HCT116 (cell line): Measurements from ENCODE around the gene AQP1. TPM values are rescaled to one million over a fixed set of nuclear protein-coding genes. Genes with fewer than 3 reads are reported as not detected.

ENCODE experiments used
- ATAC-seq: fragments of 200-7000 bp; cut with Tn5 transposase; 2 replicates; pipeline ENCODE4 v1.9.1; 2020; ENCODE audit warnings: mild to moderate bottlenecking, moderate library complexity
- BruUV-seq: library from RNA; stranded (reverse); fragments of 400-500 nt; replicated peaks from 2 replicates; lab custom pipeline; 2021; lab: Mats Ljungman, UMichigan
- CTCF ChIA-PET: fragments of 300-600 bp; sonication (Branson Sonifier 250); formaldehyde crosslinking; loops from one replicate; lab custom pipeline; 2021; ENCODE audit warnings: antibody characterized with exemption; lab: Charles Lee
- POLR2A ChIA-PET: fragments of 300-600, 350-600 bp; sonication (Branson Sonifier 250); formaldehyde crosslinking; loops from one replicate; lab custom pipeline; 2021; ENCODE audit warnings: antibody characterized with exemption; lab: Charles Lee
- RAD21 ChIA-PET, 2 experiments: fragments of 300-600 bp; sonication (Branson Sonifier 250); formaldehyde crosslinking; loops; one replicate each; lab custom pipeline; 2023; ENCODE audit warnings: low total read pairs in 2 of 2; ENCODE audit not compliant: uncharacterized antibody in 2 of 2, unreplicated experiment in 2 of 2, low non-redundant PET in 1 of 2; lab: Charles Lee
- DNase-seq: peaks from one replicate; pipeline ENCODE4 v3.0.0-alpha.2; 2010; ENCODE audit warnings: low read depth, low spot score
- H2AFZ ChIP-seq: fragments of 200-600 bp; shearing (Covaris generic), sonication (generic); 2 replicates; pipeline ENCODE4 v1.6.1; 2017; ENCODE audit warnings: low read depth, mixed run types, mixed read lengths, antibody characterized with exemption, low read length; ENCODE audit not compliant: poor library complexity, severe bottlenecking
- H3K27ac ChIP-seq: 2 replicates; pipeline ENCODE4 v1.5.1; 2012; ENCODE audit warnings: low read depth, low read length
- H3K27me3 ChIP-seq: fragments of 200-600 bp; sonication (generic); 2 replicates; pipeline ENCODE4 v1.6.1; 2016; ENCODE audit warnings: mixed run types, low read length, mixed read lengths; ENCODE audit not compliant: insufficient read depth
- H3K36me3 ChIP-seq, 2 experiments: fragments of 200-500 bp in 1 of 2; fragments of 200-600 bp in 1 of 2; sonication (Bioruptor generic) in 1 of 2; sonication (generic) in 1 of 2; 2 replicates each; pipeline versions ENCODE4 v1.5.1 to v1.6.1; 2014 to 2016; ENCODE audit warnings: low read length in 2 of 2, inconsistent platforms in 1 of 2, mixed read lengths in 1 of 2, mixed run types in 1 of 2; ENCODE audit not compliant: insufficient read depth in 2 of 2, control insufficient read depth in 1 of 2
- H3K4me1 ChIP-seq, 2 experiments: fragments of 200-600 bp in 1 of 2; sonication (generic) in 1 of 2; 2 replicates each; pipeline versions ENCODE4 v1.5.1 to v1.6.1; 2012 to 2017; ENCODE audit warnings: low read length in 2 of 2, inconsistent platforms in 1 of 2, mild to moderate bottlenecking in 1 of 2, mixed read lengths in 1 of 2, mixed run types in 1 of 2, moderate library complexity in 1 of 2; ENCODE audit not compliant: insufficient read depth in 2 of 2, control insufficient read depth in 1 of 2
- H3K4me2 ChIP-seq: fragments of 200-600 bp; sonication (generic); 2 replicates; pipeline ENCODE4 v1.6.1; 2017; ENCODE audit warnings: mixed run types, low read length, mixed read lengths
- H3K4me3 ChIP-seq, 2 experiments: fragments of 200-600 bp in 1 of 2; sonication (generic) in 1 of 2; replicated peaks in 1 of 2; 2 replicates each; pipeline ENCODE4 v1.5.1; 2011 to 2016; ENCODE audit warnings: low read length in 2 of 2, control low read depth in 1 of 2, low read depth in 1 of 2, mild to moderate bottlenecking in 1 of 2, mixed read lengths in 1 of 2, mixed run types in 1 of 2
- H3K79me2 ChIP-seq: fragments of 200-600 bp; sonication (generic); 2 replicates; pipeline ENCODE4 v1.6.1; 2017; ENCODE audit warnings: mild to moderate bottlenecking, mixed run types, low read length, moderate library complexity, mixed read lengths; ENCODE audit not compliant: insufficient read depth
- H3K9ac ChIP-seq: fragments of 200-600 bp; sonication (generic); 2 replicates; pipeline ENCODE4 v1.6.1; 2016; ENCODE audit warnings: low read length, mixed read lengths
- H3K9me2 ChIP-seq: fragments of 200-600 bp; sonication (generic), shearing (Covaris generic); 2 replicates; pipeline ENCODE4 v1.6.1; 2017; ENCODE audit warnings: mixed run types, mild to moderate bottlenecking, moderate library complexity; ENCODE audit not compliant: insufficient read depth
- H3K9me3 ChIP-seq, 2 experiments: fragments of 200-500 bp in 1 of 2; fragments of 200-600 bp in 1 of 2; sonication (Bioruptor generic) in 1 of 2; sonication (generic) in 1 of 2; 2 replicates each; pipeline ENCODE4 v1.6.1; 2014 to 2017; ENCODE audit warnings: low read length in 2 of 2, mixed read lengths in 2 of 2, inconsistent platforms in 1 of 2, low read depth in 1 of 2, mild to moderate bottlenecking in 1 of 2, mixed run types in 1 of 2, moderate library complexity in 1 of 2; ENCODE audit not compliant: control insufficient read depth in 1 of 2, insufficient read depth in 1 of 2
- H4K20me1 ChIP-seq: fragments of 200-600 bp; sonication (generic), shearing (Covaris generic); 2 replicates; pipeline ENCODE4 v1.6.1; 2017; ENCODE audit warnings: mixed run types, mild to moderate bottlenecking, moderate library complexity; ENCODE audit not compliant: insufficient read depth
- EGR1 ChIP-seq: IDR thresholded peaks from 2 replicates; pipeline ENCODE4 v1.6.1; 2012; ENCODE audit warnings: low read depth
- EZH2 ChIP-seq: fragments of 200-600 bp; sonication (generic); IDR thresholded peaks from 2 replicates; pipeline ENCODE4 v1.6.1; 2017; ENCODE audit warnings: antibody characterized with exemption, mixed run types
- EZH2phosphoT487 ChIP-seq: fragments of 200-600 bp; IDR thresholded peaks from 2 replicates; pipeline ENCODE4 v1.6.1; 2018; ENCODE audit warnings: antibody characterized with exemption, borderline replicate concordance
- FOSL1 ChIP-seq: IDR thresholded peaks from 2 replicates; pipeline ENCODE4 v1.6.1; 2012; ENCODE audit warnings: low read depth
- YY1 ChIP-seq: IDR thresholded peaks from 2 replicates; pipeline ENCODE4 v1.6.1; 2011; ENCODE audit warnings: low read length, low read depth, moderate library complexity, mild to moderate bottlenecking; ENCODE audit not compliant: insufficient replicate concordance; ENCODE audit errors: extremely low read depth
- ZFX ChIP-seq: fragments of 450-650 bp; IDR thresholded peaks from 2 replicates; pipeline ENCODE4 v1.6.1; 2017
- ZNF274 ChIP-seq: fragments of 200-500 bp; sonication (Bioruptor generic); IDR thresholded peaks from 2 replicates; pipeline ENCODE4 v1.6.1; 2014; ENCODE audit warnings: mild to moderate bottlenecking, low read depth, low read length, inconsistent platforms
- intact Hi-C: fragments of 100-400 bp; cut with micrococcal nuclease; formaldehyde crosslinking; loops from 2 replicates; pipeline ENCODE4 v1.10.0; 2022
- total RNA-seq: library from RNA; stranded (reverse); gene quantifications from one replicate; pipeline ENCODE4 v1.2.1, GENCODE V29; 2021; ENCODE audit not compliant: unreplicated experiment
- TF ChIP-seq, protein P1 (sequence below): IDR thresholded peaks from 2 replicates; pipeline ENCODE4 v1.6.1; 2012
- TF ChIP-seq, protein P2 (sequence below): IDR thresholded peaks from 2 replicates; pipeline ENCODE4 v1.6.1; 2012
- TF ChIP-seq, protein P3 (sequence below): IDR thresholded peaks from 2 replicates; pipeline ENCODE4 v1.6.1; 2011; ENCODE audit warnings: mild to moderate bottlenecking, low read length, moderate library complexity; ENCODE audit not compliant: insufficient replicate concordance; ENCODE audit errors: extremely low read depth

AQP1 gene
- total RNA-seq, 1 experiment from 2014 or later = 2.0 TPM

DNA sequence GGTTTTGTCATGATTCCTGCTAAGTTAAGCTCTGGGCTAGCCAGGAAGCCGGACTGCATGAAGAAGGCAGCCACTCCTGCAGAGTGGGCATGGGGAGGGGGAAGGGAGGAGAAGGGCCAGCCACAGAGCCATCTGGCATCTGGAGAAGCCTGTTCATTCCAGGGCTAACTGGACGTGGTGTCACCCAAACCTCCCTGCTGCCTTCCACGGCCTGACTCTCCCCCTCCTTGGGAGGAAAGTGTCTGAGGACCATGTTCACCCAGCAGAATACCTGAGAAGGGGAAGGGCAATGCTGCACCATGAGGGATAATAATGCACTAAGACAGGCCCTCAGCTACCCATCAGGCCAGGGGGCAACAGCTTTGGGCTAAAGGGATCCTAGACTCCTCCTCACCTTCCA, 15.4 kb downstream of the AQP1 start:
- RAD21 ChIA-PET = no interaction called here
- TF ChIP-seq ZNF274 (no peak), FOSL1 (no peak), EGR1 (no peak), ZFX (no peak), EZH2 (no peak), YY1 (no peak), EZH2phosphoT487 (no peak)
- TF ChIP-seq, protein P1, sequence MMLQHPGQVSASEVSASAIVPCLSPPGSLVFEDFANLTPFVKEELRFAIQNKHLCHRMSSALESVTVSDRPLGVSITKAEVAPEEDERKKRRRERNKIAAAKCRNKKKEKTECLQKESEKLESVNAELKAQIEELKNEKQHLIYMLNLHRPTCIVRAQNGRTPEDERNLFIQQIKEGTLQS = no peak
- TF ChIP-seq, protein P2, sequence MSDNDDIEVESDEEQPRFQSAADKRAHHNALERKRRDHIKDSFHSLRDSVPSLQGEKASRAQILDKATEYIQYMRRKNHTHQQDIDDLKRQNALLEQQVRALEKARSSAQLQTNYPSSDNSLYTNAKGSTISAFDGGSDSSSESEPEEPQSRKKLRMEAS = no peak
- TF ChIP-seq, protein P3, sequence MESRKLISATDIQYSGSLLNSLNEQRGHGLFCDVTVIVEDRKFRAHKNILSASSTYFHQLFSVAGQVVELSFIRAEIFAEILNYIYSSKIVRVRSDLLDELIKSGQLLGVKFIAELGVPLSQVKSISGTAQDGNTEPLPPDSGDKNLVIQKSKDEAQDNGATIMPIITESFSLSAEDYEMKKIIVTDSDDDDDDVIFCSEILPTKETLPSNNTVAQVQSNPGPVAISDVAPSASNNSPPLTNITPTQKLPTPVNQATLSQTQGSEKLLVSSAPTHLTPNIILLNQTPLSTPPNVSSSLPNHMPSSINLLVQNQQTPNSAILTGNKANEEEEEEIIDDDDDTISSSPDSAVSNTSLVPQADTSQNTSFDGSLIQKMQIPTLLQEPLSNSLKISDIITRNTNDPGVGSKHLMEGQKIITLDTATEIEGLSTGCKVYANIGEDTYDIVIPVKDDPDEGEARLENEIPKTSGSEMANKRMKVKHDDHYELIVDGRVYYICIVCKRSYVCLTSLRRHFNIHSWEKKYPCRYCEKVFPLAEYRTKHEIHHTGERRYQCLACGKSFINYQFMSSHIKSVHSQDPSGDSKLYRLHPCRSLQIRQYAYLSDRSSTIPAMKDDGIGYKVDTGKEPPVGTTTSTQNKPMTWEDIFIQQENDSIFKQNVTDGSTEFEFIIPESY = no peak
- Histone ChIP-seq H3K27me3 (no peaks in the 10 kb centered on the region), H3K9me2 (no peaks in the 10 kb centered on the region), H3K9me3 (no peaks in the 10 kb centered on the region; a peak in 1 of 4 replicates), H3K79me2 (no peaks in the 10 kb centered on the region), H3K4me2 (no peak overlapping the region), H3K4me3 (no peak overlapping the region), H3K9ac (no peak overlapping the region), H4K20me1 (no peaks in the 10 kb centered on the region), H2AFZ (no peak overlapping the region), H3K36me3 (no peaks in the 10 kb centered on the region), H3K27ac (no peak overlapping the region), H3K4me1 (no peaks in the 10 kb centered on the region; a peak in 1 of 4 replicates)
- ATAC-seq = no peak
- CTCF ChIA-PET = interaction anchor here (2.0 kb wide), 1 partner anchor 12 kb away, joined by 6 read pairs; no protein-coding TSS in a partner anchor
- no peak for DNase-seq
- POLR2A ChIA-PET = no interaction called here
- intact Hi-C loops = no loop called here
- no TSS peak for BruUV-seq
